AG10803 (cell line): ENCODE data around the gene TM7SF2.

Source experiments
- DNase-seq: peaks from one replicate; pipeline ENCODE4 v3.0.0; 2010; ENCODE audit warnings: low read depth
- H3K4me3 ChIP-seq: 2 replicates; pipeline ENCODE4 v1.5.1; 2011; ENCODE audit warnings: mild to moderate bottlenecking, low read length, control low read depth
- TF ChIP-seq, protein P1 (sequence below): conservative IDR thresholded peaks from 2 replicates; pipeline ENCODE4 v1.5.1; 2011; ENCODE audit warnings: mild to moderate bottlenecking, low read length, control low read depth, inconsistent platforms

The TM7SF2 gene

DNA sequence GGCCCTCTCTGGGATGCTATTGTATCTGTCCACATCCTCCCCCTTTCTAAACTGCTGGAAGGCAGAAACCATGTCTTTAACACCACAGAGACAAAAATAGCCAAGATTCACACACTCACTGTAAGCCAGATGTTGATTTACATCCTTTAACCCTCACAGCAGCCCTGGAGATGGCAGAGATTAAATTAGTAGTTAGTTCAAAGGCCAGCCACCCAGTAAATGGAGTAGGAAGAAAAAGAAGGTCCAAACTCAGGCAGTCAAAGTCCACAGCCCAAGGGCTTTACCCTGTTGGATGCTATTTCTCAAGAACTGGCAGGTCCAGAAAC, 8.0 kb downstream of the TM7SF2 start:
- DNase-seq = no peak
- H3K4me3 ChIP-seq = no peak overlapping the region
- TF ChIP-seq, protein P1, sequence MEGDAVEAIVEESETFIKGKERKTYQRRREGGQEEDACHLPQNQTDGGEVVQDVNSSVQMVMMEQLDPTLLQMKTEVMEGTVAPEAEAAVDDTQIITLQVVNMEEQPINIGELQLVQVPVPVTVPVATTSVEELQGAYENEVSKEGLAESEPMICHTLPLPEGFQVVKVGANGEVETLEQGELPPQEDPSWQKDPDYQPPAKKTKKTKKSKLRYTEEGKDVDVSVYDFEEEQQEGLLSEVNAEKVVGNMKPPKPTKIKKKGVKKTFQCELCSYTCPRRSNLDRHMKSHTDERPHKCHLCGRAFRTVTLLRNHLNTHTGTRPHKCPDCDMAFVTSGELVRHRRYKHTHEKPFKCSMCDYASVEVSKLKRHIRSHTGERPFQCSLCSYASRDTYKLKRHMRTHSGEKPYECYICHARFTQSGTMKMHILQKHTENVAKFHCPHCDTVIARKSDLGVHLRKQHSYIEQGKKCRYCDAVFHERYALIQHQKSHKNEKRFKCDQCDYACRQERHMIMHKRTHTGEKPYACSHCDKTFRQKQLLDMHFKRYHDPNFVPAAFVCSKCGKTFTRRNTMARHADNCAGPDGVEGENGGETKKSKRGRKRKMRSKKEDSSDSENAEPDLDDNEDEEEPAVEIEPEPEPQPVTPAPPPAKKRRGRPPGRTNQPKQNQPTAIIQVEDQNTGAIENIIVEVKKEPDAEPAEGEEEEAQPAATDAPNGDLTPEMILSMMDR = no peak

GRCh38 chr11:65120831-65121230, 9.2 kb downstream of the TM7SF2 start:
- DNase-seq = no peak
- TF ChIP-seq, protein P1 = no peak
- peak overlapping the region; percentile 98 for H3K4me3 ChIP-seq

- TF ChIP-seq, protein P1 = no peak
- no peak for DNase-seq
- H3K4me3 ChIP-seq = peak overlapping the region; percentile 98
Observed at GRCh38 chr11:65121447-65121864, 9.8 kb downstream of the TM7SF2 start.

DNA sequence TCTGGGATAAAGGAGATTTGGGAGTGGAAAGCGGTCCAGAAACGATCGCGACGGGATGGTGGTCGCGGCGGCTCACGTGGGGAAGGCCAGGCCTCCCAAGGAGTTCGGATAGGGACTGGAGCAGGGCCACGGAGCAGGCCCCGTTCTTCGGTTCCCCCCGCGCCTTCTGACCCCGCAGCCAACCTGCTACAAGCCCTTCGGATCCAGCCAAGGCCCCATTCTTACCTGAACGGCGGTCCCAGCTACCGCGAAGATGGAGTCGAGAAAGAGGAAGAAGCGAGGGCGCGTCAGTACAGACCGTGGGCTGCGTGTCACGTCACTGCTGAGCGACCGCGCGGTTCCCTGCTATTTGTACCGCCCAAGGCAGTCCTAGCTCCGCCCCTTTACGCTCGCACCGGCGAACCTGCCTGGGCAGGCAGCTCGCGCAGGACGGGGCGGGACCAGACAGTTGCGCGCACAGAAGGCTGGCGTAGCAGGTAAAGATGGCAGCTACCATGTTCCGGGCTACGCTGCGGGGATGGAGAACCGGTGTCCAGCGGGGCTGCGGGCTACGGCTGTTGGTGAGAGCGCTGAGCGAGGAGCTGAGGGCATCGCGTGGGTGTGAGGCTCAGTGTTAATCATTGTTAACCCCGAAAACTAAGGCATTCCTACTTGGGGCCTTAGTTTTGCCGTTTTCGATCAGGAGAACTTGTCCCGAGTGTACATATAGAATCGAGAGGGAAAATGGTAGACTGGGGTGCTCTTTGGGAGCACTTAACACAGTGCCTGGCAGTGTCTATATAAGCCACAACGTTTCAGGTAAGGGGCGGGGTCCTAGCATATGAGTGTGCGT, 10.4 kb downstream of the TM7SF2 start, which contains the start of the genes FAU and MRPL49:
Gene FAU (minus strand): TSS at position 270 of the 832 bp plus-strand sequence. CDS start 321 bp downstream, outside the sequence.
Gene MRPL49 (plus strand): TSS at position 457 of the 832 bp plus-strand sequence. CDS start 26 bp downstream, at position 483.
- TF ChIP-seq, protein P1 = no peak
- peak within 1 kb of the TSS; percentile 98 for H3K4me3 ChIP-seq
- peak; percentile 92 for DNase-seq

- TF ChIP-seq, protein P1 = no peak
- no peak overlapping the region for H3K4me3 ChIP-seq
- no peak for DNase-seq
Observed at GRCh38 chr11:65124480-65125196, 13.0 kb downstream of the TM7SF2 start.

DNA sequence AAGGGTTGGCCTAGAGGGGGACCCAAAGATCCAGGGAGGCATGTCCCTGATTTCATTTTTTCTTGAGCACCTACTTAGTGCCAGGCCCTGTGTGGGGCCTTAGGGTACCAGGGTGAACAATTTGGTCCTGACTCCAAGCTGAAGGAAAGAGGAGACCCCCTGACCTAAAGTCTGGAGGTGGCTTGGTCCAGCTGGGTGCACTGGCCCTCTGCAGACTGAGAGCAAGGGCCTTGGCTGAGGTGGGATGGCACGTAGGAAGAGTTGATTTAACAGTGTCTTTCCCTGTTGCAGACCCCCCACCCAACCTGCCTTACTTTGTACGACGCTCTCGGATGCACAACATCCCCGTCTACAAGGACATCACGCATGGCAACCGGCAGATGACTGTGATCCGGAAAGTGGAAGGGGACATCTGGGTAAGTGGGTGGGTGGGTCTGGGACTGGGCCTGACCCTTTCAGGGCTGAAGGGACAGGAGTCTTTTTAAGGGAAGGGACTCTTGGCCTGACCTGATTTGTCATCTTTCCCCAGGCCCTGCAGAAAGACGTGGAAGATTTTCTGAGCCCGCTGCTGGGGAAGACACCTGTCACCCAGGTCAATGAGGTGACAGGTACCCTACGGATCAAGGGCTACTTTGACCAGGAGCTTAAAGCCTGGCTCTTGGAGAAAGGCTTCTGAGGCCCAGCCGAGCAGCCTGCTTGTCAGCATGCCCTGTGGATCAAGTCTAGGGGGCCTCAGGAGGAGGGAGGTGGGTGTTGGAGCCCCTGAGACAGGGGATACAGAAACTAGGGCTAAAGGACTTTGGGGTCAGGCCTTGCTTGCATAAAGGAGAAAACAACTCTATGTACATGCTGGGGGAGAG, 13.8 kb downstream of the TM7SF2 start:
- no peak overlapping the region for H3K4me3 ChIP-seq
- TF ChIP-seq, protein P1 = no peak
- no peak for DNase-seq
